ENCODE results near the gene CGREF1. TPM values are rescaled to one million over a fixed set of nuclear protein-coding genes. Genes with fewer than 3 reads are reported as not detected.
"Not testable (repeated sequence)": the region's sequence is repeated elsewhere in the genome, so short reads cannot be mapped to it uniquely, and the experiment has no call there.

The CGREF1 gene
- total RNA-seq, 1 donor from 2014 or later, result 4.1 TPM

GRCh38 chr2:27081984-27082772 is 36.8 kb downstream of the CGREF1 start:
- no peak for DNase-seq (ENCODE audit: low spot score)
- no peak for ATAC-seq
- intact Hi-C loops (cut with DNase I), result no loop called here

GRCh38 chr2:27080603-27080936 is 38.4 kb downstream of the CGREF1 start:
- no peak for DNase-seq (ENCODE audit: low spot score)

GRCh38 chr2:27080140-27080469 is 38.8 kb downstream of the CGREF1 start:
- intact Hi-C loops (cut with DNase I), result no loop called here
- DNase-seq (ENCODE audit: low spot score) (no peak), ATAC-seq (no peak)

More at GRCh38 chr2:27080603-27080936, 38.4 kb downstream of the CGREF1 start:
- no peak for ATAC-seq
- intact Hi-C loops (cut with DNase I), result no loop called here

- intact Hi-C loops (cut with DNase I), result no loop called here
- ATAC-seq (no peak), DNase-seq (ENCODE audit: low spot score) (no peak)
These were observed 39.4 kb downstream of the CGREF1 start for GRCh38 chr2:27079233-27080139.

- ATAC-seq (peak; percentile 92), DNase-seq (ENCODE audit: low spot score) (peak; percentile 92)
- intact Hi-C loops (cut with DNase I), result no loop called here
These were observed 40.4 kb downstream of the CGREF1 start, which contains the start of gene EMILIN1 for GRCh38 chr2:27078267-27079194. EMILIN1 (plus strand) TSS chr2:27078615; CDS start chr2:27079066, 451 bp downstream.

- ATAC-seq, result no peak
- intact Hi-C loops (cut with DNase I), result no loop called here
- DNase-seq (ENCODE audit: low spot score), result no peak
These were observed 41.7 kb downstream of the CGREF1 start for GRCh38 chr2:27077231-27077630.

- DNase-seq (ENCODE audit: low spot score) (no peak), ATAC-seq (no peak)
- intact Hi-C loops (cut with DNase I), result no loop called here
These were observed 42.6 kb downstream of the CGREF1 start for GRCh38 chr2:27076323-27076722.

GRCh38 chr2:27075566-27075871 is 43.4 kb downstream of the CGREF1 start:
- DNase-seq (ENCODE audit: low spot score); intact Hi-C loops (cut with DNase I); ATAC-seq: not testable (repeated sequence)

- ATAC-seq, result no peak
- intact Hi-C loops (cut with DNase I), result no loop called here
These were observed 44.0 kb downstream of the CGREF1 start for GRCh38 chr2:27074738-27075565.

GRCh38 chr2:27073782-27074181 is 45.1 kb downstream of the CGREF1 start:
- no peak for ATAC-seq
- no peak for DNase-seq (ENCODE audit: low spot score)
- intact Hi-C loops (cut with DNase I), result no loop called here

More at GRCh38 chr2:27074738-27075565, 44.0 kb downstream of the CGREF1 start:
- DNase-seq (ENCODE audit: low spot score), result peak; percentile 77

GRCh38 chr2:27072920-27073319 is 46.0 kb downstream of the CGREF1 start:
- intact Hi-C loops (cut with DNase I), result no loop called here
- no peak for DNase-seq (ENCODE audit: low spot score)
- ATAC-seq, result no peak

- DNase-seq (ENCODE audit: low spot score) (no peak), ATAC-seq (peak; percentile 27)
- intact Hi-C loops (cut with DNase I), result no loop called here
These were observed 46.7 kb downstream of the CGREF1 start for GRCh38 chr2:27071990-27072830.

- intact Hi-C loops (cut with DNase I), result no loop called here
- ATAC-seq, result peak; percentile 94
These were observed 47.5 kb downstream of the CGREF1 start, which contains the start of gene OST4 for GRCh38 chr2:27071277-27071989. OST4 (minus strand) TSS chr2:27071654.

GRCh38 chr2:27070653-27071276 is 48.2 kb downstream of the CGREF1 start:
- intact Hi-C loops (cut with DNase I), result no loop called here
- ATAC-seq, result no peak
- no peak for DNase-seq (ENCODE audit: low spot score)

More at GRCh38 chr2:27071277-27071989, 47.5 kb downstream of the CGREF1 start, which contains the start of gene OST4:
- peak; percentile 95 for DNase-seq (ENCODE audit: low spot score)

GRCh38 chr2:27069961-27070618 is 48.8 kb downstream of the CGREF1 start:
- no peak for DNase-seq (ENCODE audit: low spot score)
- intact Hi-C loops (cut with DNase I), result no loop called here
- no peak for ATAC-seq

- no peak for ATAC-seq
- DNase-seq (ENCODE audit: low spot score), result peak; percentile 47
- intact Hi-C loops (cut with DNase I), result no loop called here
These were observed 49.5 kb downstream of the CGREF1 start for GRCh38 chr2:27069436-27069835.

Measured in sciatic nerve (tissue), 2 donors.